Left lung (tissue), 10 donors: Measurements from ENCODE around the gene MMP14. TPM values are rescaled to one million over a fixed set of nuclear protein-coding genes. Genes with fewer than 3 reads are reported as not detected.

ENCODE experiments used
- ATAC-seq: fragments of 200-7000 bp; cut with Tn5 transposase; one replicate; pipeline ENCODE4 v1.9.1; 2020; ENCODE audit warnings: moderate library complexity
- DNase-seq, 4 donors: peaks; one replicate each; pipeline ENCODE4 v3.0.0-alpha.2; 2013 to 2020
- H3K27ac ChIP-seq, 2 donors: fragments of 200-600 bp; sonication (generic) in 1 of 2; one replicate each; pipeline versions ENCODE4 v1.5.0 to v1.8.0; 2020 to 2021
- H3K27me3 ChIP-seq, 2 donors: fragments of 200-600 bp; sonication (generic) in 1 of 2; one replicate each; pipeline versions ENCODE4 v1.5.0 to v1.8.0; 2020 to 2021
- H3K36me3 ChIP-seq, 2 donors: fragments of 200-600 bp; sonication (generic) in 1 of 2; one replicate each; pipeline versions ENCODE4 v1.5.0 to v1.8.0; 2020 to 2021
- H3K4me1 ChIP-seq, 2 donors: fragments of 200-600 bp; one replicate each; pipeline ENCODE4 v1.8.0; 2021
- H3K4me3 ChIP-seq, 2 donors: fragments of 200-600 bp; sonication (generic) in 1 of 2; one replicate each; pipeline versions ENCODE4 v1.5.0 to v1.8.0; 2020 to 2021; ENCODE audit warnings: mild to moderate bottlenecking in 1 of 2
- H3K9me3 ChIP-seq, 2 donors: fragments of 200-600 bp; sonication (generic) in 1 of 2; one replicate each; pipeline versions ENCODE4 v1.5.0 to v1.8.0; 2020 to 2021
- intact Hi-C, 2 donors: fragments of 100-400 bp; cut with DNase I; formaldehyde crosslinking; loops; one replicate each; pipeline versions ENCODE4 v1.11.2 to v1.14.2; 2022
- polyA plus RNA-seq, 6 donors: library from polyadenylated mRNA; unstranded; fragments of 120-200 nt; gene quantifications; one replicate each; pipeline ENCODE4 v1.2.1, GENCODE V29; 2013; ENCODE audit not compliant: insufficient read length in 6 of 6
- total RNA-seq, 2 donors: library from RNA; stranded (reverse); fragmentation: NEBNext Ultra II Directional; extraction: Animal tissue kit (Norgen Biotek cat#: 25700); gene quantifications; one replicate each; pipeline ENCODE4 v1.2.1, GENCODE V29; 2021
- TF ChIP-seq, protein P1 (sequence below), 2 donors: fragments of 200-600 bp; sonication (generic) in 1 of 2; IDR thresholded peaks; one replicate each; pipeline versions ENCODE4 v1.5.0 to v1.8.0; 2021; ENCODE audit warnings: antibody characterized with exemption in 2 of 2
- donor health status: DM: no; HTN: yes; CAD: no.
- donor health status: DM: no; HTN: no; CAD: no.

Gene MMP14
- total and polyA plus RNA-seq, 8 donors: 169 to 225 (median 195) TPM

DNA sequence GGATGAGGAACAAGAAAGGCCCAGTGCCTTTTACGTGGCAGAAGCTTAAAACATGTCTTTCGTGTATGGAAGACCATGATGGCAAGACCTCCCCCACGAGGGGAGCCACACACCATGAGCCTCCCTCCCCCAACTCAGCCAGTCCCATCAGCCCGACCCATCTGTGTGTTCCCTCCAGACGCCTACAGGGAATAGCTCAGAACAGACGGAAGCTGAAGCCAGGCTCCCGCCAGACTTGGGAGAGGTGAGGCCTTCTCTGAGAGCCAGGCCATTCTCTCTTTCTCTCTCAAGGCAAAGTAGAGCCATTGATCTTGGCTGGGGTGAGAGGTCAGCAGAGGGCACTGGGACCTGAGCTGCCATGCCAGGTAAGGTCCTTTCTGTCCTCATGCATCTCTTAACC lies 56.1 kb downstream of the MMP14 start:
- Histone ChIP-seq H3K36me3 (peaks cover 0 to 10% of the 10 kb centered on the region in 2 donors), H3K27ac (no peak overlapping the region), H3K4me1 (peaks cover 0 to under 1% of the 10 kb centered on the region in 2 donors), H3K27me3 (peaks cover 0 to 2% of the 10 kb centered on the region in 2 donors), H3K9me3 (no peaks in the 10 kb centered on the region), H3K4me3 (no peak overlapping the region)
- TF ChIP-seq, protein P1, sequence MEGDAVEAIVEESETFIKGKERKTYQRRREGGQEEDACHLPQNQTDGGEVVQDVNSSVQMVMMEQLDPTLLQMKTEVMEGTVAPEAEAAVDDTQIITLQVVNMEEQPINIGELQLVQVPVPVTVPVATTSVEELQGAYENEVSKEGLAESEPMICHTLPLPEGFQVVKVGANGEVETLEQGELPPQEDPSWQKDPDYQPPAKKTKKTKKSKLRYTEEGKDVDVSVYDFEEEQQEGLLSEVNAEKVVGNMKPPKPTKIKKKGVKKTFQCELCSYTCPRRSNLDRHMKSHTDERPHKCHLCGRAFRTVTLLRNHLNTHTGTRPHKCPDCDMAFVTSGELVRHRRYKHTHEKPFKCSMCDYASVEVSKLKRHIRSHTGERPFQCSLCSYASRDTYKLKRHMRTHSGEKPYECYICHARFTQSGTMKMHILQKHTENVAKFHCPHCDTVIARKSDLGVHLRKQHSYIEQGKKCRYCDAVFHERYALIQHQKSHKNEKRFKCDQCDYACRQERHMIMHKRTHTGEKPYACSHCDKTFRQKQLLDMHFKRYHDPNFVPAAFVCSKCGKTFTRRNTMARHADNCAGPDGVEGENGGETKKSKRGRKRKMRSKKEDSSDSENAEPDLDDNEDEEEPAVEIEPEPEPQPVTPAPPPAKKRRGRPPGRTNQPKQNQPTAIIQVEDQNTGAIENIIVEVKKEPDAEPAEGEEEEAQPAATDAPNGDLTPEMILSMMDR (IDR thresholded peaks at IDR 0.05): no peak
- intact Hi-C loops: no loop called here
- no peak for DNase-seq
- ATAC-seq: no peak

DNA sequence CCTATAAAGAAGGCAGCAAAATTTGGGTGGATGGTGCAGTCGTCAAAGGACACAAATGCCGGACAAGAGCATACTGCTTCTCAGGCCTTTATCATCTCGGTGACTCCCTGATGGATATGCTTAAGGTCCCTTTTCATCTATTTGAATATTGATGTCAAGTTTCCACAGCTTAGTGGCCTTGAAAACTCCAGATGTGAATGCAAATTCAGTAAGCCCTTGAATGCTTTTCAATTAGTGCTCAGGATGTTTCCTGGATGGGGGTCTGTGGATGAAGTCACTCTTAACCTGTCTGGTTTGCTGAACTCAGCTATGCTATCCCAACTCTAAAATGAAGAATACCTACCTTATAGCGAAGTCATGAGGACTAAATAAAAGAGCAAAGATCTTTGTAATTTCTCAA lies 57.3 kb downstream of the MMP14 start:
- Histone ChIP-seq H3K27ac (no peak overlapping the region), H3K9me3 (no peaks in the 10 kb centered on the region), H3K36me3 (peaks cover 0 to 10% of the 10 kb centered on the region in 2 donors), H3K4me3 (no peak overlapping the region), H3K4me1 (no peaks in the 10 kb centered on the region), H3K27me3 (no peaks in the 10 kb centered on the region)
- intact Hi-C loops: no loop called here
- no peak for ATAC-seq
- TF ChIP-seq, protein P1 (IDR thresholded peaks at IDR 0.05): no peak
- no peak for DNase-seq

DNA sequence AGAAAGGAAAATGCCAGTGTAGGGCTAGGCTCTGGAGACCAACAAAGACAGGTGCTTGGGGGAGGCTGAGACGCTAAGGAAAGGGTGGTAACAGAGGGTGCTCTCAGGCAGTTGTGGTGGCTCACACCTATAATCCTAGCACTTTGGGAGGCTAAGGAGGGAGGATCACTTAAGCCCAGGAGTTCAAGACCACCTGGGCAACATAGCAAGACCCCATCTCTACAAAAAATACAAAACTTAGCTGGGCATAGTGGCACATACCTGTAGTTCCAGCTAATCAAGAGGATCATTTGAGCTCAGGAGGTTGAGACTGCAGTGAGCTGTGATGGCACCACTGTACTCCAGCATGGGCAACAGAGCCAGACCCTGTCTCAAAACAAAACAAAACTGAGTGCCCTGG lies 59.0 kb downstream of the MMP14 start:
- ATAC-seq: no peak
- Histone ChIP-seq H3K9me3 (no peaks in the 10 kb centered on the region), H3K4me3 (no peak overlapping the region), H3K36me3 (peaks cover 0 to 24% of the 10 kb centered on the region in 2 donors), H3K4me1 (peaks cover 0 to 8% of the 10 kb centered on the region in 2 donors), H3K27ac (no peak overlapping the region), H3K27me3 (no peaks in the 10 kb centered on the region)
- intact Hi-C loops: no loop called here
- TF ChIP-seq, protein P1 (IDR thresholded peaks at IDR 0.05): no peak
- DNase-seq: no peak

DNA sequence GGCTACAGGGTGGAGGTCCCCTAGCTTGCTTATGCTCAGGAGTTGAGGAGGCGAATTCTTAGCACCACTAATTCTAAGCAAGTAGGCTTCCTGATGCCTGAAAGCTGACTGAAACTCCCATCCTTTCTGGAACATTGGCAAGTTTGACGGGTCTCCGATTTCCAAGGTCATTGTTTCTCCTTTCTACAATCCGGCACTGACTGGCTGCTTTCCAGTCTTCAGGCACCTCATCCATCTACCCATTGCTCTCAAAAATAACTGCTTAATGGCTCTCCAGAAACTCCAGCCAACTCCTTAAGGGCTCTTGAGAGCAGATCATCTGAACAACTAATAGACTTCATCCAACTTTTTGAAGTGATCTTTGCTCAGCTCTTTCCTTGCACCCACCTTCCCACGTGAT lies 60.0 kb downstream of the MMP14 start:
- peak; percentile 45 for ATAC-seq
- intact Hi-C loops: no loop called here
- peaks cover 0 to 33% of the 10 kb centered on the region in 2 donors for H3K36me3 ChIP-seq
- peaks cover 0 to 10% of the 10 kb centered on the region in 2 donors for H3K4me1 ChIP-seq
- H3K27ac ChIP-seq: no peak overlapping the region
- H3K9me3 ChIP-seq: no peaks in the 10 kb centered on the region
- H3K4me3 ChIP-seq: no peak overlapping the region
- H3K27me3 ChIP-seq: no peaks in the 10 kb centered on the region
- no peak for DNase-seq
- TF ChIP-seq, protein P1 (IDR thresholded peaks at IDR 0.05): no peak

DNA sequence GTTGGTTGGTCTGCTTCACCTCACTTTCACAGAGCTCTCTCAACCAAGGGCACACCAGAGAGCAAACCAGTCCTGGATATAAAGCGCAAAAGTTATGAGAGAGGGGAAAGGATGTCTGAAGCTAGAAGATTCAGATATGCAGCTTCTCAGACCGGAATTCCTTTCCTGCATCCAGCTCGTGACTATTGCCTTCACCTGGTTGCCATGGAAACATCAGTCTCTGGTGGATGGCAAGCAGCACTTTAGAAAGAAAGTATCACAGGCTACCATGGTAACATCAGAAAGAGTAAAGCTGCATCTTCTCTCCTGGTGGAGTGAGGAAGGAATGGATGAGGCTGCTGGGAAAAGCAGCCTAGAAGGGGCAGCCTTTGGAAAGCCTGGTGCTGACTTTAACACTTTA lies 60.4 kb downstream of the MMP14 start:
- H3K9me3 ChIP-seq: no peaks in the 10 kb centered on the region
- peak; percentile 34 for ATAC-seq
- TF ChIP-seq, protein P1 (IDR thresholded peaks at IDR 0.05): no peak
- peaks cover 0 to 37% of the 10 kb centered on the region in 2 donors for H3K36me3 ChIP-seq
- H3K4me1 ChIP-seq: peaks cover 0 to 10% of the 10 kb centered on the region in 2 donors
- DNase-seq: no peak
- H3K27me3 ChIP-seq: no peaks in the 10 kb centered on the region
- no peak overlapping the region for H3K4me3 ChIP-seq
- intact Hi-C loops: no loop called here
- no peak overlapping the region for H3K27ac ChIP-seq
